PFSK-1 (cell line): Measurements from ENCODE around the gene CCDC170.

Source experiments
- POLR2AphosphoS5 ChIP-seq: IDR thresholded peaks from 2 replicates; pipeline ENCODE4 v1.6.1; 2012; ENCODE audit warnings: low read depth, mild to moderate bottlenecking, control low read depth, low read length, moderate library complexity
- TAF1 ChIP-seq: IDR thresholded peaks from 2 replicates; pipeline ENCODE4 v1.6.1; 2012; ENCODE audit warnings: low read length, control low read depth, borderline replicate concordance; ENCODE audit not compliant: insufficient read depth
- TF ChIP-seq, protein P1 (sequence below), 2 experiments: IDR thresholded peaks; 2 replicates each; pipeline versions ENCODE4 v1.6.1 to v1.8.0; 2011 to 2012; ENCODE audit warnings: low read depth in 2 of 2, low read length in 2 of 2, control low read depth in 1 of 2, inconsistent platforms in 1 of 2, mild to moderate bottlenecking in 1 of 2, moderate library complexity in 1 of 2; ENCODE audit not compliant: insufficient read depth in 1 of 2

DNA sequence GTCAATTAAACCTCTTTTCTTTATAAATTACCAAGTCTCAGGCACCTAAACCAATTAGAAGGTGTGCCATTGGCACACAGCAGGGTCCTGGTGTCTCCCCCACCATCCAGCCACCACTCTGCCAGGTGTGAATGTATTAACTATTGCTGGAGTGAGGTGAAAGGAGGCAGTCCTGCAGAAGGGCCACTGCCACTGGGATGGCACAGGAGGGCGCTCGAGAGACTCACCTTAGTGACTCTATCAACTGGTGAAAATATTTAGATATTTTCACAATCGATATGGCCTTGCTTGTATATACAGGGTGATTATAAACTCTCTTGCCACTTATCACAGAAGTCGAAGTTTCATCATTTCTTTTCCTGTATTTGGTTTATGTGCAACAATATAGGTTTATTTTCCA lies 168.1 kb downstream of the CCDC170 start:
- no peak for TF ChIP-seq POLR2AphosphoS5
- TF ChIP-seq, protein P1, sequence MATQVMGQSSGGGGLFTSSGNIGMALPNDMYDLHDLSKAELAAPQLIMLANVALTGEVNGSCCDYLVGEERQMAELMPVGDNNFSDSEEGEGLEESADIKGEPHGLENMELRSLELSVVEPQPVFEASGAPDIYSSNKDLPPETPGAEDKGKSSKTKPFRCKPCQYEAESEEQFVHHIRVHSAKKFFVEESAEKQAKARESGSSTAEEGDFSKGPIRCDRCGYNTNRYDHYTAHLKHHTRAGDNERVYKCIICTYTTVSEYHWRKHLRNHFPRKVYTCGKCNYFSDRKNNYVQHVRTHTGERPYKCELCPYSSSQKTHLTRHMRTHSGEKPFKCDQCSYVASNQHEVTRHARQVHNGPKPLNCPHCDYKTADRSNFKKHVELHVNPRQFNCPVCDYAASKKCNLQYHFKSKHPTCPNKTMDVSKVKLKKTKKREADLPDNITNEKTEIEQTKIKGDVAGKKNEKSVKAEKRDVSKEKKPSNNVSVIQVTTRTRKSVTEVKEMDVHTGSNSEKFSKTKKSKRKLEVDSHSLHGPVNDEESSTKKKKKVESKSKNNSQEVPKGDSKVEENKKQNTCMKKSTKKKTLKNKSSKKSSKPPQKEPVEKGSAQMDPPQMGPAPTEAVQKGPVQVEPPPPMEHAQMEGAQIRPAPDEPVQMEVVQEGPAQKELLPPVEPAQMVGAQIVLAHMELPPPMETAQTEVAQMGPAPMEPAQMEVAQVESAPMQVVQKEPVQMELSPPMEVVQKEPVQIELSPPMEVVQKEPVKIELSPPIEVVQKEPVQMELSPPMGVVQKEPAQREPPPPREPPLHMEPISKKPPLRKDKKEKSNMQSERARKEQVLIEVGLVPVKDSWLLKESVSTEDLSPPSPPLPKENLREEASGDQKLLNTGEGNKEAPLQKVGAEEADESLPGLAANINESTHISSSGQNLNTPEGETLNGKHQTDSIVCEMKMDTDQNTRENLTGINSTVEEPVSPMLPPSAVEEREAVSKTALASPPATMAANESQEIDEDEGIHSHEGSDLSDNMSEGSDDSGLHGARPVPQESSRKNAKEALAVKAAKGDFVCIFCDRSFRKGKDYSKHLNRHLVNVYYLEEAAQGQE (IDR thresholded peaks at IDR 0.05; ENCODE audit: insufficient read depth in 1 of 2, low read depth in 2 of 2, low read length in 2 of 2), result no peak
- no peak for TF ChIP-seq TAF1
